Gastroesophageal sphincter (tissue), 4 donors: Measurements from ENCODE around the gene KCNC3. TPM values are rescaled to one million over a fixed set of nuclear protein-coding genes. Genes with fewer than 3 reads are reported as not detected.

Experiments used
- ATAC-seq: fragments of 150-250 bp; one replicate; pipeline ENCODE4 v1.9.1; 2016; ENCODE audit warnings: mild to moderate bottlenecking, moderate library complexity
- H3K27ac ChIP-seq, 4 donors: fragments of 200-600 bp; sonication (generic) in 3 of 4; 1 replicate in 3 of 4; 2 replicates in 1 of 4; pipeline ENCODE4 v1.5.1; 2016 to 2019
- H3K27me3 ChIP-seq: fragments of 200-600 bp; sonication (generic); one replicate; pipeline ENCODE4 v1.5.1; 2019
- H3K36me3 ChIP-seq, 2 donors: fragments of 200-600 bp; sonication (generic); one replicate each; pipeline ENCODE4 v1.5.1; 2019; ENCODE audit warnings: control low read depth in 1 of 2
- H3K4me1 ChIP-seq, 3 donors: fragments of 200-600 bp; sonication (generic); 1 replicate in 2 of 3; 2 replicates in 1 of 3; pipeline ENCODE4 v1.5.1; 2016 to 2019; ENCODE audit warnings: control low read depth in 2 of 3
- H3K4me3 ChIP-seq, 2 donors: fragments of 200-600 bp; sonication (generic); one replicate each; pipeline ENCODE4 v1.5.1; 2019; ENCODE audit warnings: mild to moderate bottlenecking in 1 of 2, moderate library complexity in 1 of 2
- H3K9me3 ChIP-seq, 3 donors: fragments of 200-600 bp; sonication (generic); one replicate each; pipeline ENCODE4 v1.5.1; 2017 to 2019; ENCODE audit warnings: control low read depth in 2 of 3
- EP300 ChIP-seq: sonication (generic); formaldehyde crosslinking; IDR thresholded peaks from one replicate; pipeline ENCODE4 v1.6.1; 2017; ENCODE audit warnings: antibody characterized with exemption, mild to moderate bottlenecking
- POLR2A ChIP-seq, 2 donors: fragments of 450-650 bp; IDR thresholded peaks; one replicate each; pipeline ENCODE4 v1.6.1; 2017; ENCODE audit warnings: antibody characterized with exemption in 2 of 2, mild to moderate bottlenecking in 2 of 2, moderate library complexity in 1 of 2
- POLR2AphosphoS5 ChIP-seq: sonication (generic); formaldehyde crosslinking; IDR thresholded peaks from one replicate; pipeline ENCODE4 v1.6.1; 2017; ENCODE audit warnings: antibody characterized with exemption
- WGBS, 2 donors: methylation state at CpG; one replicate each; pipeline ENCODE4 v1.1.5; 2018; ENCODE audit warnings: low coverage in 1 of 2; 5-methylcytosine and 5-hydroxymethylcytosine counted together
- total RNA-seq, 4 donors: library from RNA; depleted of rRNA; stranded (reverse); fragments of >200 nt; gene quantifications; one replicate each; pipeline ENCODE4 v1.1.0, GENCODE V29; 2016
- TF ChIP-seq, protein P1 (sequence below), 4 experiments: fragments of 200-600 bp in 2 of 4; fragments of 450-650 bp in 2 of 4; sonication (generic) in 1 of 4; IDR thresholded peaks; one replicate each; pipeline ENCODE4 v1.5.1; 2017 to 2019; ENCODE audit warnings: antibody characterized with exemption in 4 of 4, mild to moderate bottlenecking in 2 of 4, moderate library complexity in 2 of 4

KCNC3 gene
- total RNA-seq, 4 donors from 2014 or later: 0.16 to 0.67 (median 0.58) TPM; not detected in 1

DNA sequence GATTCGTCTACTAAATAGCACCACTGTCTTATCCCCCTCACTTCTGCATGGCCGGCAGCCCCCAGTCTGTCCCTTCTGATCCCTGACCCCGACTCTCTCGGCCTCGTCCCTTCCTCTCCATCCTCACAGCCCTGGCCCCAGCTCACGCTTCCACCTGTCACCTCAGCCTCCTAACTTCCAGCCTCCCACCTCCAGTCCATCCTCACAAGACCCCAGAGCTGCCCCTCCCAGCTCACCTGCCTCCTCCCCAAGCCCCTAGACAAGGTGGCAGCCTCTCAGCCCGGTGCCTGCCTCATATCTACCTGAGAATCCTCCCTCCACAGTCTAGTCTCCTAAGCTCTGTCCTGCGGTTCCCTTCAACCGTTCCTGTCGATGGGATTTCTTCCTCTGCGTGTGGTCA lies 10.0 kb downstream of the KCNC3 start:
- Histone ChIP-seq H3K4me1 (no peaks in the 10 kb centered on the region), H3K9me3 (no peaks in the 10 kb centered on the region), H3K36me3 (no peaks in the 10 kb centered on the region), H3K4me3 (no peak overlapping the region), H3K27ac (no peak overlapping the region), H3K27me3 (peaks cover 87% of the 10 kb centered on the region)
- ATAC-seq: no peak
- 66 to 73% methylated on average over 11 of the region's 11 CpGs for WGBS, 2 donors
- TF ChIP-seq POLR2A (IDR thresholded peaks at IDR 0.05) (no peak), POLR2AphosphoS5 (no peak), EP300 (no peak)
- TF ChIP-seq, protein P1, sequence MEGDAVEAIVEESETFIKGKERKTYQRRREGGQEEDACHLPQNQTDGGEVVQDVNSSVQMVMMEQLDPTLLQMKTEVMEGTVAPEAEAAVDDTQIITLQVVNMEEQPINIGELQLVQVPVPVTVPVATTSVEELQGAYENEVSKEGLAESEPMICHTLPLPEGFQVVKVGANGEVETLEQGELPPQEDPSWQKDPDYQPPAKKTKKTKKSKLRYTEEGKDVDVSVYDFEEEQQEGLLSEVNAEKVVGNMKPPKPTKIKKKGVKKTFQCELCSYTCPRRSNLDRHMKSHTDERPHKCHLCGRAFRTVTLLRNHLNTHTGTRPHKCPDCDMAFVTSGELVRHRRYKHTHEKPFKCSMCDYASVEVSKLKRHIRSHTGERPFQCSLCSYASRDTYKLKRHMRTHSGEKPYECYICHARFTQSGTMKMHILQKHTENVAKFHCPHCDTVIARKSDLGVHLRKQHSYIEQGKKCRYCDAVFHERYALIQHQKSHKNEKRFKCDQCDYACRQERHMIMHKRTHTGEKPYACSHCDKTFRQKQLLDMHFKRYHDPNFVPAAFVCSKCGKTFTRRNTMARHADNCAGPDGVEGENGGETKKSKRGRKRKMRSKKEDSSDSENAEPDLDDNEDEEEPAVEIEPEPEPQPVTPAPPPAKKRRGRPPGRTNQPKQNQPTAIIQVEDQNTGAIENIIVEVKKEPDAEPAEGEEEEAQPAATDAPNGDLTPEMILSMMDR (IDR thresholded peaks at IDR 0.05): no peak

- Histone ChIP-seq H3K27ac (no peak overlapping the region), H3K27me3 (peaks cover 94% of the 10 kb centered on the region), H3K4me3 (no peak overlapping the region), H3K9me3 (no peaks in the 10 kb centered on the region), H3K4me1 (no peaks in the 10 kb centered on the region), H3K36me3 (no peaks in the 10 kb centered on the region)
- TF ChIP-seq, protein P1 (IDR thresholded peaks at IDR 0.05): no peak
- TF ChIP-seq POLR2AphosphoS5 (no peak), POLR2A (IDR thresholded peaks at IDR 0.05) (no peak), EP300 (no peak)
- no peak for ATAC-seq
- WGBS, 2 donors: 80 to 86% methylated on average over 4 to 7 of the region's 8 CpGs
Measured at GRCh38 chr19:50318438-50318837, 10.7 kb downstream of the KCNC3 start.

- Histone ChIP-seq H3K27me3 (peaks cover 97% of the 10 kb centered on the region), H3K36me3 (no peaks in the 10 kb centered on the region), H3K9me3 (no peaks in the 10 kb centered on the region), H3K27ac (no peak overlapping the region), H3K4me3 (no peak overlapping the region), H3K4me1 (no peaks in the 10 kb centered on the region)
- WGBS, 2 donors: 62 to 67% methylated on average over 1 to 3 of the region's 4 CpGs
- ATAC-seq: no peak
- TF ChIP-seq, protein P1 (IDR thresholded peaks at IDR 0.05): no peak
- TF ChIP-seq POLR2A (IDR thresholded peaks at IDR 0.05): no peak
Measured at GRCh38 chr19:50317115-50317514, 12.1 kb downstream of the KCNC3 start.

DNA sequence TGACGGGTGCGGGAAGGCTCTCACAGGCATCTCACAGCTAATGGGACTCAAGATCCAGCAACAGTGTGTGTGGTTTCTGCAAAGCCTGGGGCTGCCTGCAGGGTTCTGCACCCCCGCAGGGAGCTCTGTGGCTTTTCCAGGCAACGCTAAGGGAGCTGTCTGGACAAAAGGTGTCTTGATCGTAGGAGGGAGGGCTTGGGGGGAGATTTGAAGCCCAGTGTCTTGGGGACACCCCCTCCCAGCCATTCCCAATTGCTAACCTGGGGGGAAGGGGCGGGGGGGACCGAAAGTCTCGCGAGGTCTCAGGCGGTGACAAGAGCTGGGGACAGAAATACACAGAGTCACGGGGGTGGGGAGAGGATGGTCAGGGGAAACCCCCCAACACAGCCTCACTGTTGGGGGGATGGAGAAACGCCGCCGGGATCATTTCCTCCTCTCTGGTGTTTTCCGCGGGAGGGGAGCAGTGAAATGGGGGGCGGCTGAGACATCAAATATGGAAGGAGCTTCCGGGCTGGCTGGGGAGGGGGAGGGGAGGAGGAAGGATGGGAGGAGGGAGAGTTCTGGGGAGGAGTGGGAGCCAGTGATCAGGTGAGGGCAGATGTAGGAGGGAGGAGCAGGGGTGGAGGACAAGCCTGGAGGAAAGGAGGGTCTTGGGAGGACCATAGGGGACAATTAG lies 13.3 kb downstream of the KCNC3 start:
- ATAC-seq: no peak
- peaks cover 98% of the 10 kb centered on the region for H3K27me3 ChIP-seq
- H3K4me3 ChIP-seq: no peak overlapping the region
- H3K9me3 ChIP-seq: no peaks in the 10 kb centered on the region
- no peaks in the 10 kb centered on the region for H3K36me3 ChIP-seq
- no peaks in the 10 kb centered on the region for H3K4me1 ChIP-seq
- WGBS, 2 donors: 0% methylated on average over 1 to 2 of the region's 18 CpGs
- H3K27ac ChIP-seq: no peak overlapping the region
- TF ChIP-seq POLR2AphosphoS5 (no peak), POLR2A (IDR thresholded peaks at IDR 0.05) (no peak)

DNA sequence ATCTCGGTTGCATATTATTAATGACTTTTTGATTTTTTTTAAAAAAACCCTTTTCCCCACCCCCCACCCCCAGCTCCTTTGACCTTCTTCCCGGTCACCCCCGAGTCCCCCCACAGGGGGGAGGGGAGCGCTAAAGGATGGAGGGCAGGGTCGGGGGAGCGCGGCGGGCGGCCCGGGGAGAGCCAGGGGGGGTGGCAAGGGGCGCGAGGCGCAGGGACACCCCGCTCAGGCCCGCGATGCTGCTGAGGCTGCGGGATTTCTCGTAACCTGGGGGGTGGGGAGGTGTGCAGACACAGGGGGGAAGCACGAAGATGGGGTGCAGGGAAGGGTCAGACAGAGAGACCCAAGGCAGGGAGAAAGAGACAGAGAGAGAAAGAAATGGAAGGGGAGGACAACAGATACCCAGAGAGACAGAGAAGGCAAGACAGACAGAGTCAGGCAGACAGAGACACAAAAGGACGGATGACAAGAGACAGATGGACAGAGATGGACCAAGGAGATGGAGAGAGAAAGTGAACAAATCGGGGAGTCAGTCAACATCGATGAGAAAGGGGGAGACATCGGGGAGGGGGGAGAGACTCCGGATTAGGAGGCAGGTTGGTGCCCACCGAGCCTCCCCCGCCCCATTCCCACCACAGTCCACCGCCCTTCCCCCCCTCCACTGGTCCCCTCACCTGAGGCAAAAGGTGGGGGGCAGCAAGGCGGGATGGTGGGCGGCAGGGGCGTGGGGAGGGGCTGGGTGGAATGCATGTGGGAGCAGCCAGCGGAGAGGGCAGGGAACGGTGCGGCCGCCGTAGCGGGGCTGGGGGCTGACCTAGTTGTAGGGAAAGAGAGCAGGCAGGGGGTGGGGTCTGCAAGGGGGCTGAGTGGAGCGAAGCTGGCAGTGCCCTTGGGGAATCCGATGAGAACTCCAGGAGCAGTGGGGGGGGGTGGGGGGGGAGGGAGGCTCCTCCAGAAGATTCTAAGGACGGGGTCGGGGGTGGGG lies 14.2 kb downstream of the KCNC3 start:
- ATAC-seq: no peak
- Histone ChIP-seq H3K9me3 (no peaks in the 10 kb centered on the region), H3K27ac (no peak overlapping the region), H3K4me1 (no peaks in the 10 kb centered on the region), H3K36me3 (no peaks in the 10 kb centered on the region), H3K27me3 (peaks cover 98% of the 10 kb centered on the region), H3K4me3 (no peak overlapping the region)
- TF ChIP-seq POLR2A (IDR thresholded peaks at IDR 0.05): no peak
- TF ChIP-seq POLR2AphosphoS5: no peak
- TF ChIP-seq, protein P1 (IDR thresholded peaks at IDR 0.05): no peak
- TF ChIP-seq EP300: no peak
- WGBS, 2 donors: 0 to 1% methylated on average over 13 to 16 of the region's 40 CpGs
